ENCODE data around the gene SELENOO.

Gene SELENOO

DNA sequence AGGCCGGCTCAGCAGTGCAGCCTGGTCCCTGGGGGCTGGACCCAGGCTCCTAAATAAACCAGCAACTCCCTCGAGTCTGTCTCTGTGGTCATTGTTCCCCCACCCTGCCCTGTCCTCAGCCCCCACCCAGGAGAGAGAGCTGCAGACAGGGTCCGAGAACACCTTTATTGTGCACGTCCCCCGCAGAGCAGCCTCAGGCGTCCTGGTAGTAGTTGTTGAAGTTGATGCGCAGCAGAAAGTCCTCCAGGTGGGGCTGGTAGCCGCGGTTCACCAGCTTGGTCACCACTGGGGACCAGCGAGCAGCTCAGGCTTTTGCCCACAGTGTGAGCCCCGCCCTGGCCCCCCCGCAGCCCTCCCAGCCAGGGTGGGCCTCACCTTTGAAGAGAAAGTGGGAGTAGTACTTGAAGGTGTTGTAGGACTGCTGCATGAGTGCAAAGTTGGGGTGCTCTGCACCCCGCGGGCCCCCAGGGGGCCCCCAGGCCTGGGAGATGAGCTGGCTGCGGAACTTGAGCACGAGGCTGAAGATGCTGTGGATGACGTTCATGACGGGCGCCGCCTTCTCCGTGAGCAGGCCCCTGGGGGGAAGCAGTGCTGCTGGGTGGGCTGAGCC, 16.8 kb downstream of the SELENOO start:
- DNase-seq (ENCODE audit: low spot score) = no peak

DNA sequence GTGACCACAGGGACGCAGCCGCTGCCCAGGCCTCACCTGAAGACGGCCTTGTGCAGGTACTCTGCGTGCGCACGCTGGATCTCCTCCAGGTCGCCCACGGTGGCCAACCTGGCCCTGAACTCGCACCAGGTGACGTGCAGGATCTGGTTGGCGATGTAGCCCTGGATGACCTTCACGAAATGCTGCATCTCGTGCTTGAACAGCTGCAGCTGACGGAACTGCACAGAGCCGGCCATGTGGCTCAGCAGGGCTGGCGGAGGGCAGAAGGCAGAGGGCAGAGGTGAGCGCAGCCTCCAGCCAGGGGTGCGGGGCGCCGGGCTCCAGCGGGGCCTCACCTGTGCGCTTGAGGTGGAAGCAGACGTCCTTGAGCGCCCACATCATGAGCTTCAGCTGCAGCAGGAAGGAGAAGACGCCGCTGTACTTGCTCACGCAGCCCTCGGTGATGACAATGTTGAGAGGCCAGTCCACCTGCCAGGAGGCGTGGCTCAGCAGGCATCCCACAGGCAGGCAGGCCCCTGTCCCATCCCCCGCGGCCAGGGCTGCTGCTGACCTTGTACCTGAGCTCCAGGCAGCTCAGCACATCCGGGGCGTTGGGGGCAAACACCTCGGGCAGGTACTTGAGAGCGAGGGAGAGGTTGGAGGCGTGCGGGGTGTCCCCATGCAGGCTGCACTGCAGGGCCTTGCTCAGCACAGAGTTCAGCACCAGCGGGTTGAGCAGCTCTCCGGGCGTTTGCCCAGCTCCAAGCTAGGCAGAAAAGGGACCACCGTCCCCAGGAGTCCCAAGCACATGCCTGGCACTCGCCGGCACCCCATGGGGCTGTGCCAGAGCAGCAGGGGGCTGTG, 17.6 kb downstream of the SELENOO start:
- DNase-seq (ENCODE audit: low spot score) = no peak

DNA sequence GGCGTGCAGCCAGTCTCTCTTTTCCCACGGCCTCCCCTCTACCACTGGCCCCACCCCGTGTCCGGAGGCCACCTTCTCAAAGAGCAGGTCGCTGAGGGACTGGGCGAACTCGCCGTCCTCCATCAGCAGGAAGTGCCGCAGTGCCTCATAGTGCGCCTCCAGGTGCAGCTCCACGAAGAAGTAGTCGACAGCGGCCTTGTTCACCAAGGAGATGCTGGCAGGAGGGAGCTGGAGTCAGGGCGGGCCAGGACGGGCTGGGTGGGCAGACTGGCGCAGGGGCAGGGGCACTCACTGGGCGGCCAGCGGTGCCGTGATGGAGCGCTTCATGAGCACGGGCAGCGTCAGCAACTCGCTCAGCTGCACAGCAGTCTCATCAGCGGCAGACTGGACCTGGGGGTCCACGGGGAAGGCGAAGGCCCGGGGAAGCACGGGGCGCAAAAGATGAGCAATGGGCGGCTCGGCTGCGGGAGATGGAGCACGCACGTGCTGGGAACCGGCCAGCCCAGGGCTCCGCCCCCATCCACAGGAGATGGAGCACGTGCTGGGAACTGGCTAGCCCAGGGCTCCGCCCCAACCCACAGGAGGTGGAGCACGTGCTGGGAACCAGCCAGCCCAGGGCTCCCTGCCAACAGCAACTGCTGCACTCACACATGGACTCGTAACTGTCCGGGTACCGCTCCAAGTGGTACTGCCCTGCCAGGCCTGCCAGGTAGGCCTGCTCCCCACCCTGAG, 18.4 kb downstream of the SELENOO start:
- peak; percentile 58 for DNase-seq (ENCODE audit: low spot score)

DNA sequence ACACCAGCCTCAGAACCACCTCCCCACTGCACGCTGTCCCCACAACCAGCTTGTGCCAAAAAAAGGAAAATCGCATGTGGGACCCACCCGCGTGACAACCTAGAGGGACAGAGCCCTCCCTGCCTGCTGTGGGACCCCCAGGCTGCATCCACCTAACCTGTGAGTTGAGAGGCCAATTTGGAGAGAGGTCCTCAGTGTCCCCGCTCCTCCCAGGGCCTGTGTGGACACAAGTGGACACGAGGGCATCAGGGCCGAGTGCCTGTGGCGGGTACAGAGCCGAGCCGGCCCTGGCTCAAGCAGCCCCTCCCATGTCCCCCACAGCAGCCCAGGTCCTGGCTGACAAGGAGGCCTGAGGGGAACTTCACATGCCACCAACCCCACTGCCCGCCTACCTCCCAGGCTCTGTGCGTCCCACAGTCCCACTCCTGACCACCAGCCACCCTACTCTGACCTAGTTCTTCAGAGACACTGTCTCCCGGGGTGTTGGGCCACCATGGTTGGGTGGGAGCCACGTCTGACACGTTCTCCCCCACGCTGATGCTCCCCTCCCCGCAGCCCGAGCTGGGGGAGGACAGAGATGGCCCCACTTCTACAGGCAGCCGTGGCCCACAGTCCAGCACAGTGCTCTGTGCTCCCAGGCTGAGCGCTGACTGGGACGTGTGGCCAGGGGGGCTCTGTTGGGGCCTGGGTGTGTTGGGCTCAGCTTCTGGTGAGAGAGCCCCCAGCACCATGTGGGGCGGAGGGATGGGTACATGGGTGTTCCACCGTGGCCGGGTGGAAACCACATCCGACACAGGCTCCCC, 19.2 kb downstream of the SELENOO start:
- DNase-seq (ENCODE audit: low spot score) = no peak

DNA sequence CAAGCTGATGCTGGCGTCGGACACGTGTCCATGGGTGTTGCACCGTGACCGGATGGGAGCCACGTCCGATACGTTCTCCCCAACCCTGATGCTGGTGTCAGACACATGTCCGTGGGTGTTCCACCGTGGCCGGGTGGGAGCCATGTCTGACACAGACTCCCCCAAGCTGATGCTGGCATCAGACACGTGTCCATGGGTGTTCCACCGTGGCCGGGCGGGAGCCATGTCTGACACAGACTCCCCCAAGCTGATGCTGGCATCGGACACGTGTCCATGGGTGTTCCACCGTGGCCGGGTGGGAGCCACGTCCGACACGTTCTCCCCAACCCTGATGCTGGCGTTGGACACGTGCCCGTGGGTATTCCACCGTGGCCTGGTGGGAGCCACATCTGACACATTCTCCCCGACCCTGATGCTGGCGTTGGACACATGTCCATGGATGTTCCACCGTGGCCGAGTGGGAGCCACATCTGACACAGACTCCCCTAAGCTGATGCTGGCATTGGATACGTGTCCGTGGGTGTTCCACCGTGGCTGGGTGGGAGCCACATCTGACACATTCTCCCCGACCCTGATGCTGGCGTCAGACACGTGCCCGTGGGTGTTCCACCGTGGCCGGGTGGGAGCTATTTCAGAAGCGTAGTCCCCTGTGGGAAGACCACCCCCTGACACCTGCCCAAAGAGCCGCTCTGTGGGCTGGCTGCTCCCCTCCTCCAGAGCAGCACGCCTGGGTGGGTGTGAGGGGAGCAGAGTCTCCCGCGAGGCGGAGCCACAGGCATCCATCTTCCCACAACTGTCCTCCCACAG, 20.0 kb downstream of the SELENOO start:
- DNase-seq (ENCODE audit: low spot score) = no peak

DNA sequence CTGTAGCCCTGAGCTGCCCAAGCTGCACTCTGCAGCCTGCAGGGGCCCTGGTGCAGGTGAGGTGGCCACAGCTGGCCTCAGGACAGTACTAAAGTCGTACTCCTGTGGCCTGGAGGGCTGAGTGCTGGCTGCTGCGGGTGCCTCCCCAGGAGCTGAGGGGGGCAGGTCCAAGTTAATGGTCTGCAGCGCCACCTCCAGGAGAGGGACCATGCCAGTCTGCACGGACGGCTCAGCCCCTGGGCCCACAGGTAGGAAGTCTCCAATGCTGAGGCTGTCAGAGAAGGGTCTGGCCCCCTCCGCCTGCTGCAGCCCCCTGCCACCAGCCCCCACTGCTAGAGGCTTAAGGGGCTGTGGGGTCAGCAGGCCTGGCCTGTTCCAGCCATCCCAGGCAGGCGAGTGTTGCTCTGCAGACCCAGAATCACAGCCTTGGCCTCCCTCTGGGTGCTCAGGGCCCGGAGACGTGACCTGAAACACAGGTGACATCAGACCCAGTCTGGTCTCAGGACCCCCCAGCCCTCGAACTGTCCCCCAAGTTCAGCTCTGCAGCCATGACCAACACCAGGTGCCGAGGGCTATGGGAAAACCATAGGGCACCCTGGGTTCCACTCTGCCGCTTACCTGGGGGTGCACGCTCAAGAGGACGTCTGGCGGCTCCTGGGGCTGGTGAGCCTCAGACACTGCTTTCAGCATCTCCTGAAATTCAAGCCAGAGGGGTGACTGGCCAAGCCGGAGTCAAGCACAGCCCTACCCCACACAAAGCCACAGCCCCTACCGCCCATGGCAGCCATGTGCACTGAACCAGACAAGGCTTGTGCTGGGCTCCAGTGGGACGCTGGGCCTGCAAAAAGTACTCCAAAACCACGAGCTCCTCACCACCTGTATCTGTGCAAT, 20.8 kb downstream of the SELENOO start:
- DNase-seq (ENCODE audit: low spot score) = no peak

DNA sequence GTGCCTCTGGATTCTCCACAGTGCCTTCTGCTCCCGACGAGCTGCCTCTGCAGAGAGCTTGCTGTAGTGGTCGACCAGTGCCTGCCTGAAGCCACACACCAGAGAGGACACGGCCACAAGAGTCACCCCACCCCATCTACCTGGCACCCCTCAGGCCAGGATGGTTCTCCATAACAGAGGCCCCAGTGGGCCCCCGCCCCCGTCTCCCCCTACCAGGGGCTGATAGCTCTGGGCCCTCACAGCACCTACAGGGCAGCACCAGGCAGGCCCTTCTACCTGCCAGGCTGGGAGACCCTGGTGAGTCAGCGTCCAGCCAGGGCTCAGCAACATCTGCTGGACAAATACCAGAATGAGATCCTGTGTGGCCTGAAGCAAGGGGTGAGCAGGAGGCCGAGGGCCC, 21.7 kb downstream of the SELENOO start:
- DNase-seq (ENCODE audit: low spot score) = no peak

DNA sequence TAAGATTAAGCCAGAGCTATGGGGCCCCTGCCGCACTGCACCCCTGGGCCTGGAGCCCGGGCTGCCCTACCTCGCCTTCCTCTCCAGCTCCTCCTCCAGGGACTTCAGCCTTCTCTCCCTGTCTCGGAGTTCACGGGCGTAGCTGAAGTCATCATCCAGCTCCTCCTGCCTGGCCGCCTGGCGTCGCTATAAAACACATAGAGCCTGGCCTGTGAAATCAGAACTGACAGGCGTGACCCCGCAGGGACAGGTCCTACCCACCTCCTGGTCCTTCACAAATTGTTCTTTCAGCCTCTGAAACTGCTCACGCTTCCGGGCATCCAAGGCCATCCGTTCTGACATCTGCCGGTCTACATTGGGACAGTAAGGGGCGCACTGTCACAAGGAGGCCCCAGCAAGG, 23.3 kb downstream of the SELENOO start:
- no peak for DNase-seq (ENCODE audit: low spot score)

DNA sequence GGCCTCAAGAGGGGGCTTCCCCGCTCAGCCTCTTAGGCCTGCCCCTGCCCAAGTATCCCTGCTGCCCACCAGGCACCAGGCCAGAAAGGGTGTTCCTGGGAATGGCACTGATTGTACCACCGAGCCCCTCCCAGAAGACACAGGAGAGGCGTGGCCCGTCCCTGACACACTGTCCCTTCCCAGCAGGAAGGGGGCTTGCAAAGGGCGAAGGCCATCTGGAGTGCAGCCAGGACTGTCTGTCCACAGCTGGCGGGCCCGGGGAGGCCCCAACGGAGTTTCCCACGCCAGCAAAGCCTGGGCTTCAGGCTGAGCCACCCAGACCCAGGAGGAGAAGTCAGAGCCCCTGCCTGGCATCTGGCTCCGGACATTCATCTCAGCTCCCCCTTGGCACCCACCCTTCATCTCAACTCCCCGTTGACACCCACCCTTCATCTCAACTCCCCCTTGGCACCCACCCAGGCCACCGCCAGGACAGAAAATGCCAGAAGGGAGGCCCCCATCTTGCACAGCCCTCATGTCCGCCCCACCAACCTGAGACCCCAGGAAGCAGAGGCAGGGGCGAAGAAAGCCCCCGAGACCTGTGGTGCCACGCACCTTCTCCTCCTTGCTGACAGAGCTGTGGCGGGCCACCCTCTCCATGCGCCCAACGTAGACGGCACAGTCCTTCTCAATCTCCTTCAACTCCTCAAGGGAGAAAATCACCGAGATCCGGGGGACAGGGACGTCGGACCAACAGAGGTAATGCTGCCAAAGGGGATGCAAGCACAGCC, 24.6 kb downstream of the SELENOO start:
- DNase-seq (ENCODE audit: low spot score) = no peak

DNA sequence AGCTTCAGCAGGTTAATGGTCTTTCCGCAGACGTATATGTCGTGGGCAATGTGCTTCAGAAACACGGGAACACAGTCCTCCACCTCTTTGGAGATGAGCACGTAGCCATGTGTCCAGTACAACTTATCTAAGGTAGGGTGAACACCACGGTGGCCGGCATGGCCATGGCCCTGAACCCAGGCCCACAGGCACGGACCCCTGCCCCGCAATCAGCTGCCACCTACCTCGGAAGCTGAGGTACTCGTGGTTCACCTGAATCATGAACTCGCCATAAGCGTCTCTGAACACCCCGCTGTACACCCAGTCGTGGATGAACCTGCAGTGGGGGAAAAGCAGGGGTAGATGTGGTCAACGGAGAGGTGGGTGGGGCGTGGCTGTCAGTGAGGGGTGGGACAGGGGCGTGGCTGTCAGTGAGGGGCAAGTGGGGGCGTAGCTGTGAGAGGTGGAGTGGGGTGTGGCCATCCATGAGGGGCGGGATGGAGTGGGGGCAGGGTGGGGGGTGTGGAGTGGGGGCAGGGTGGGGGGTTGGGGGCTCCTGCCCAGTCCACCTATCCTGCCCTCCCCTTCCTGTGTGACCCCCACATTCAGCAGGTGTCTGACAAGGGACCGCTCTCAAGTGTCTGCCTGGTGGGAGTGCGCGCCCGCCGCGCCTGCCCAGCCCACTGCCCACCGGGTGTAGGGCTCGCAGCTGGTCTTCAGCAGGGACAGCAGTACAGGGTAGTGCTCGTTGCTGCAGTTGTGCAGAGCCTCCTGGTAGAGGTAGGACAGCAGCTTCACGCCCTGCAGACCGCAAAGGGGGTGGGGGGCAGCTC, 25.5 kb downstream of the SELENOO start:
- DNase-seq (ENCODE audit: low spot score) = no peak

DNA sequence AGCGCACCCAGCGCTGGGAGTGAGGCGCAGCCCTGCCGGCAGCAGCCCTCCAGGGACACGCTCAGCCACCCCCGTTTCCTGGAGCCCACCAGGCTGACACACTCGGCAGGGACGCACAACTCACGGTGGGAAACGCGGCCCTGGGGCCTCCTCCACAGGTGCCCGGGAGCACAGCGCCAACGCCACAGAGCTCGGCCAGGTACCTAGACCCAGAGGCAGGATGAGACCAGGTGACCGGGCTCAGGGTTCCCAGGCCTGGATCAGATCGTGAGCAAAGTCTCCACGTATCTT, 26.0 kb downstream of the SELENOO start:
- DNase-seq (ENCODE audit: low spot score) = no peak

DNA sequence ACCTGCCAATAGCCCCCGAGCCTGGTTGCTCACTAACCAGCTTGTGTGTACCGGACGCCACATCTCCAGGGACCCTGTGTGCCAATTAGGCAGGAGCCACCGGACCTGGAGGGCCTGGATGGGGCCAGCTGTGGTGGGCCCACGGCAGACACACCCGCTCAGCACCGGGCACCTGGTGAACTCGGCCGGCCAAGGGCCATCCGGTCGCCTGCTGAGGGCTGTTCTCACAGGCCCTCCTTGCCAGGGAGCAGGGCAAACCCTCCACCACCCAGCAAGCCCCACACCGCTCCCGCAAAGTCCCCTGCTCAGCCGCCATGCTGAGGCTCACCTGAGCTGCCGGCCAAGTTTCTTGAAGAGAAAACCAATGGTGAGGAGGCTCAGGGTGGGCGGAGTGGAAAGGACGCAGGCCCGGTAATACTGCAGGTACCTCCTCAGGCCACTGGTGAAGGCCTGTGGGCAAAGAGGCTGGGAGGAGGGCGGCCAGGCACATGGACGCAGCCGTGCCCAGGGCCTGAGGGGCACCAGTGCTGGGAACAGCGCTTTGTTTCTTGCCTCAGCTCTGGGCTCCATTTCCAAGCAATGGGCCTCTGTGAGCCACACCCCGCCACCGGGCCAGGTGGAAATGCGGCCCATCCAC, 26.9 kb downstream of the SELENOO start:
- no peak for DNase-seq (ENCODE audit: low spot score)

DNA sequence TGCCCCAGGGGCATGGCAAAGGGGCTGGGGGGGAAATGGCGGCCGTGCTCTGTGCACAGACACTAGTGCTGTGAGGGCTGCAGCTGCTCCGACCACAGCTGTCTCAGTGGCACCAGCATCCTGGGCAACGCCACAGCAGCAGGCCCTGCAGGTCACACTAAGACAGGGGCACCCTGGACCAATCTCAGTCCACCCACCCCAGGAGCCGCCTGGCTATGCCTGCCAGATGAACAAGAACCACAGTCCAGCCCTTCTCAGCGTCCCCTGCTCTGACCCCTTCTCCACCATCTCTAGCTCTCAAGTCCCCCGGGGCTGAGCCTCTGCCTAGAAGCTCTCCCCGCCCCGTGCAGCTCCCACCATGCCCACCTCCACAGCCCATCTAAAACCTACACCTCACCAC, 27.6 kb downstream of the SELENOO start:
- DNase-seq (ENCODE audit: low spot score) = no peak

DNA sequence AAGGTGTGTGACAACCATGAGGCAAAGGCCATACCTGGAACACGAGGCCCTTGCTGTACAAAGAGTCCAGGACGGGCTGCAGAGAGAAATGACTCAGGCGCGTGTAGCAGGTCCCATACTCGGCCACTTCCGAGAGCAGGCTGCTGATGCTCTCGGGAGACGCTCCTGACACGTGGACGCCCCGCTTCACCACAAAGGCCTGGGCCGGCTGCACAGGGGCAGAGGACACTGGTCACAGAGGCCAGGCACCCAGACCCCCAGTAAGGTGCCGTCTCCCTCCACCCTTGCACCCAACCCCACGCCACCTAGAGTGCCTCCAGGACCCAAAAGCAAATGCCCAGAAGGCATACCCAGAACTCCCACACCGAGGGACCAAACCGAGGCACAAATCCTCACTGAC, 28.6 kb downstream of the SELENOO start:
- DNase-seq (ENCODE audit: low spot score) = no peak

DNA sequence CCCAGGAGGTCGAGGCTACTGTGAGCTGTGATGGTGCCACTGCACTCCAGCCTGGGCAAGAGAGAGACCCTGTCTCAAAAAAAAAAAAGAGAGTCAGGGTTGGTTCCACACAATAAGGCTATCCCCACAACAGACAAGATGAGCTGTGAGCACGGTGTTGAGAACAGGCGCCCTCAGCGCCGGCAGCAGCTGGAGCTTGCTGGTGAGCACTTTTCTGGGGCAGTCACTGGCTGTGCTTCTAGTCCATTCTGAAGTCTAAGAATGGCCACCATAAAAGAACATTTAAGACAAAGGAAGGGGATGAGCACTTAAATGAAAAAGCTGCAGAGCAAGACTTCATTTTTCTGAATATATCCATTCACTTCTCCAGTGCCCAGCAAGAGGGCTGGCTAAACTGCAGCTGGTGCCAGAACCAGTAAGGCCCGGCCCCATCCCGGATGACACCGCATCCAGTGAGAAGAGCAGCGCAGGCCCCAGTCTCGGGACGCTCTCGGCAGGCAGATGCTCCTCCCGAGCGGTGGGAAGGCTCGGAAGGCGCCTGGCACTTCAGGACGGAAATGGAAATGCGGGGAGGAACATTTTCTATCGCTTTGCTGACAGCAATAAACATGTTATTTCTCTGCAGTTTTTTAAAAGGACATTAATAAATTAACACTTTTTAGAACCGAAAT, 31.8 kb downstream of the SELENOO start:
- DNase-seq (ENCODE audit: low spot score) = no peak

DNA sequence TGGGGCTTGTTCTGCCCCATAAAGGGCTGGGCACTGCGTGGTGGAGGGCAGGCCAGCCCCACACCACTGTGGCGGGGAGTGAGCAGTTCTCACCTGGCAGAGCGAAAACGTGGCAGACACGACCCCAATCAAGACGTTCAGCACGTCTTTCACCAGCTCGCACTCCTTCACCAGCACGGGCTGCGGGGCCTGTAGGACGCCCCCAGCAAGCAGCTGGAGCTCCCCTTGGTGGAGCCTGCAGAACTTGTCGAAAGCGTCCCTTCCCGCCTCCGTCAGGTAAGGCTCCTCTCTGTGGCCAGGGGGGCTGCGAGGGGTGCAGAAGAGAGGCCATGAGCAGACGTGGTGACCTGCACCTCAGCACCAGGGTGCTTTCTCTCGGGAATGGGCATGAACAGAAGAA, 32.4 kb downstream of the SELENOO start:
- no peak for DNase-seq (ENCODE audit: low spot score)

DNA sequence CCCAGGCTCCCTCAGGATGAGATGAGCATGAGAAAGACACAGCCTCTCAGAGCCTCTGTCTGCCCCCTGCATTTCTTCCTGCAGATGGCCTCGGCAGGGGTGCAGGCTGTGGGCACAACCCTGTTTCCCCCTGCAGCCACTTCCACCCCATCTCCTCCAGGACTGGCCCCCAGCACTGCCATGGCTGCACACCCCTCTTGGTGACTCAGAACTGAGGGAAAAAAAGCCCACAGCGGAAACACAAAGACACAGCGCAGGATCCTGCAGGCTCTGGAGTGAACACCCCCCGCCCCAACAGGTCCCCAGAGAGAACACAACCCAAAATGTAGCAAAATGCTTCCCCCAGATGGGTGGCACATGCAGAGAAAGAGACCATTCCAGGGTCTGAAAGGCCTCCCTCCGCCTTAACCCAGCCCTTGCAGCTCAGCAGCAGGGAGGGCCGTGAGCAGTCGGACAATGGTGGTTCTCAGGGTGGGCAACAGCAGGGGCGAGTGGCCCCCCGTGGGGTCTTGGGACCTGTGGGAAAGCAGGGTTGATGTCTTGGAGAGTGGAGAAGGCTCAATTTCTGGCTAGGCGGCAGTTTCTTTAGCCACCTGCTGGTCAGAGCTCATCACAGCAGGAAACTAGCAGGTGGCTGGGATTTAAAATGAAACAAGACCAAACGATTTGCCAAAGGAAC, 36.1 kb downstream of the SELENOO start:
- peak; percentile 68 for DNase-seq (ENCODE audit: low spot score)

All from cerebellar cortex (tissue), 1 donor.